Right lobe of liver (tissue), 4 donors: ENCODE data around the gene VAV2.

Experiments used
- POLR2A ChIP-seq: fragments of 450-650 bp; IDR thresholded peaks from one replicate; pipeline ENCODE4 v1.6.1; 2017; ENCODE audit warnings: antibody characterized with exemption, mild to moderate bottlenecking
- TF ChIP-seq, protein P1 (sequence below), 4 donors: fragments of 200-600 bp in 3 of 4; fragments of 450-650 bp in 1 of 4; IDR thresholded peaks; one replicate each; pipeline versions ENCODE4 v1.5.1 to v1.8.0; 2016 to 2022; ENCODE audit warnings: antibody characterized with exemption in 4 of 4, mild to moderate bottlenecking in 2 of 4
- donor health status: DM: no; HTN: no; CAD: no.
- donor health status: DM: no; HTN: no; CAD: no.
- donor health status: DM: no; HTN: yes; CAD: no.

DNA sequence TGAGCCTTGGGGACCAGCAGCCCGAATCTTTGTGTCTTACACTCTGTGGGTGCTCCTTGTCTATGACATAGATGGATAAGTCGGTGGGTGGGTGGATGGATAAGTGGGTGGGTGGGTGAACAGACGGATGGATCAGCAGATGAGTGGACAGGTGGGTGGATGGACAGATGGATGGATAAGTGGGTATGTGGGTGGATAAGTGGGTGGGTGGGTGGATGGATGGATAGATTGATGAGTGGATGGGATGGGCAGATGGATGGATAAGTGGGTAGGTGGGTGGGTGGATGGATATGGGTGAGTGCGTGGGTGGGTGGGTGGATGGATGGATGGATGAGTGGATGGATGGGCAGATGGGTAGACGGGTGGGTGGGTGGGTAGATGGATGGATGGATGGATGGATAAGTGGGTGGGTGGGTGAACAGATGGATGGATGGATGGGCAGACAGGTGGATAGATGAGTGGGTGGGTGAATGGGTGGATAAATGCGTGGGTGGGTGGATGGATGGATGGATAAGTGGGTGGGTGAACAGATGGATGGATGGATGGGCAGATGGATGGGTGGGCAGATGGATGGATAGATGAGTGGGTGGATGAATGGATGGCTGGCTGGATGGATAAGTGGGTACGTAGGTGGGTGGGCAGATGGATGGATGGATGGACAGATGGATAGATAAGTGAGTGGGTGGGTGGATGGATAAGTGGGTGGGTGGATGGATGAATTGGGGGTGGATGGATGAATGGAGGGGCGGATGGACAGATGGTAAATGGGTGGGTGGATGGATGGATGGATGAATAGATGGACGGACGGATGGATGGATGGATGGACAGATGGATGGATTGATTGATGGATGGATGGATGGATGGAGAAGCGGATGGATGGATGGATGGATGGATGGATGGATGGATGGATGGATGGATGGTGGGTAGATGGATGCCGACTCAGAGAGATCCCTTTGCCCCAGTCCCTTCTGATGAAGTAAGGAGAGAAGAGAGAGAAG lies 121.2 kb downstream of the VAV2 start:
- TF ChIP-seq, protein P1, sequence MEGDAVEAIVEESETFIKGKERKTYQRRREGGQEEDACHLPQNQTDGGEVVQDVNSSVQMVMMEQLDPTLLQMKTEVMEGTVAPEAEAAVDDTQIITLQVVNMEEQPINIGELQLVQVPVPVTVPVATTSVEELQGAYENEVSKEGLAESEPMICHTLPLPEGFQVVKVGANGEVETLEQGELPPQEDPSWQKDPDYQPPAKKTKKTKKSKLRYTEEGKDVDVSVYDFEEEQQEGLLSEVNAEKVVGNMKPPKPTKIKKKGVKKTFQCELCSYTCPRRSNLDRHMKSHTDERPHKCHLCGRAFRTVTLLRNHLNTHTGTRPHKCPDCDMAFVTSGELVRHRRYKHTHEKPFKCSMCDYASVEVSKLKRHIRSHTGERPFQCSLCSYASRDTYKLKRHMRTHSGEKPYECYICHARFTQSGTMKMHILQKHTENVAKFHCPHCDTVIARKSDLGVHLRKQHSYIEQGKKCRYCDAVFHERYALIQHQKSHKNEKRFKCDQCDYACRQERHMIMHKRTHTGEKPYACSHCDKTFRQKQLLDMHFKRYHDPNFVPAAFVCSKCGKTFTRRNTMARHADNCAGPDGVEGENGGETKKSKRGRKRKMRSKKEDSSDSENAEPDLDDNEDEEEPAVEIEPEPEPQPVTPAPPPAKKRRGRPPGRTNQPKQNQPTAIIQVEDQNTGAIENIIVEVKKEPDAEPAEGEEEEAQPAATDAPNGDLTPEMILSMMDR (IDR thresholded peaks at IDR 0.05), result no peak
- TF ChIP-seq POLR2A, result no peak
